IPS DF 6.9 (cell line): ENCODE measurements around the gene C2orf74.

Experiments
- DNase-seq: peaks from one replicate; pipeline ENCODE4 v3.0.0-alpha.2; 2013; ENCODE audit warnings: low read depth, low spot score
- H3K27ac ChIP-seq: one replicate; pipeline ENCODE4 v1.5.1; 2013; ENCODE audit warnings: low read length, control low read depth
- H3K27me3 ChIP-seq: 2 replicates; pipeline ENCODE4 v1.6.1; 2013; ENCODE audit warnings: mild to moderate bottlenecking, low read length; ENCODE audit not compliant: control insufficient read depth, insufficient read depth
- H3K36me3 ChIP-seq: 2 replicates; pipeline ENCODE4 v1.6.1; 2013; ENCODE audit warnings: low read length; ENCODE audit not compliant: control insufficient read depth, insufficient read depth
- H3K4me1 ChIP-seq: 2 replicates; pipeline ENCODE4 v1.6.1; 2013; ENCODE audit warnings: low read length; ENCODE audit not compliant: control insufficient read depth, insufficient read depth
- H3K4me3 ChIP-seq: 2 replicates; pipeline ENCODE4 v1.5.1; 2013; ENCODE audit warnings: mild to moderate bottlenecking, low read length
- H3K9me3 ChIP-seq: 2 replicates; pipeline ENCODE4 v1.6.1; 2013; ENCODE audit warnings: low read length, inconsistent platforms; ENCODE audit not compliant: control insufficient read depth, insufficient read depth
- whole genome bisulfite sequencing: extraction: QIAGEN DNeasy Blood & Tissue Kit; methylation state at CpG from one replicate; pipeline ENCODE4 v1.1.7; 2013; ENCODE audit warnings: mixed read lengths, missing lambda C conversion rate; ENCODE audit not compliant: insufficient read length, insufficient coverage; 5-methylcytosine and 5-hydroxymethylcytosine counted together

Gene C2orf74

GRCh38 chr2:61167579-61167978, 5.6 kb downstream of the C2orf74 start:
- H3K27ac ChIP-seq = no peak overlapping the region
- WGBS = no CpG with 5 or more reads among the region's 10 CpGs

GRCh38 chr2:61172671-61173070, 10.7 kb downstream of the C2orf74 start:
- Histone ChIP-seq H3K4me3 (no peak overlapping the region), H3K9me3 (no peaks in the 10 kb centered on the region), H3K4me1 (no peaks in the 10 kb centered on the region; the same call in 1 of the 2 replicates), H3K27me3 (no peaks in the 10 kb centered on the region; the same call in 1 of the 2 replicates), H3K27ac (no peak overlapping the region), H3K36me3 (no peaks in the 10 kb centered on the region)
- no peak for DNase-seq
- no CpG with 5 or more reads among the region's 1 CpG for WGBS

More at GRCh38 chr2:61167579-61167978, 5.6 kb downstream of the C2orf74 start:
- Histone ChIP-seq H3K4me3 (no peak overlapping the region), H3K9me3 (no peaks in the 10 kb centered on the region), H3K4me1 (no peaks in the 10 kb centered on the region), H3K27me3 (no peaks in the 10 kb centered on the region), H3K36me3 (0 out of 2 replicates have a peak, but pooled peaks cover 4% of the 10 kb centered on the region)
- DNase-seq = no peak

- H3K36me3 ChIP-seq = no peaks in the 10 kb centered on the region
- no peak for DNase-seq
- WGBS = no CpG with 5 or more reads among the region's 4 CpGs
- H3K27ac ChIP-seq = no peak overlapping the region
- no peak overlapping the region for H3K4me3 ChIP-seq
- no peaks in the 10 kb centered on the region; the same call in 1 of the 2 replicates for H3K27me3 ChIP-seq
- no peaks in the 10 kb centered on the region for H3K9me3 ChIP-seq
- no peaks in the 10 kb centered on the region; the same call in 1 of the 2 replicates for H3K4me1 ChIP-seq
Measured at GRCh38 chr2:61173116-61173515, 11.1 kb downstream of the C2orf74 start.

- WGBS = no CpG with 5 or more reads among the region's 8 CpGs
- no peak for DNase-seq
- peaks cover 1% of the 10 kb centered on the region; the same call in 1 of the 2 replicates for H3K4me1 ChIP-seq
- H3K27ac ChIP-seq = no peak overlapping the region
- H3K9me3 ChIP-seq = no peaks in the 10 kb centered on the region
- no peaks in the 10 kb centered on the region; the same call in 1 of the 2 replicates for H3K27me3 ChIP-seq
- no peak overlapping the region for H3K4me3 ChIP-seq
- 0 out of 2 replicates have a peak, but pooled peaks cover 2% of the 10 kb centered on the region for H3K36me3 ChIP-seq
Measured at GRCh38 chr2:61175036-61175435, 13.0 kb downstream of the C2orf74 start.

- DNase-seq = peak; percentile 75
- Histone ChIP-seq H3K27me3 (no peaks in the 10 kb centered on the region; the same call in 1 of the 2 replicates), H3K4me3 (peak overlapping the region; percentile 78; the same call in 1 of the 2 replicates), H3K9me3 (no peaks in the 10 kb centered on the region), H3K27ac (no peak overlapping the region), H3K4me1 (peaks cover 1% of the 10 kb centered on the region; the same call in 1 of the 2 replicates), H3K36me3 (peaks cover 9% of the 10 kb centered on the region; the same call in 1 of the 2 replicates)
- WGBS = no CpG with 5 or more reads among the region's 111 CpGs
Measured at GRCh38 chr2:61176755-61177726, 15.1 kb downstream of the C2orf74 start.

GRCh38 chr2:61177727-61178549, 15.9 kb downstream of the C2orf74 start:
- Histone ChIP-seq H3K27ac (no peak overlapping the region), H3K4me1 (peaks cover 1% of the 10 kb centered on the region; the same call in 1 of the 2 replicates), H3K9me3 (no peaks in the 10 kb centered on the region), H3K27me3 (no peaks in the 10 kb centered on the region; the same call in 1 of the 2 replicates), H3K36me3 (peaks cover 9% of the 10 kb centered on the region; the same call in 1 of the 2 replicates), H3K4me3 (peak overlapping the region; percentile 78; the same call in 1 of the 2 replicates)
- WGBS = no CpG with 5 or more reads among the region's 45 CpGs
- DNase-seq = no peak

GRCh38 chr2:61178603-61179545, 16.9 kb downstream of the C2orf74 start:
- peaks cover 1% of the 10 kb centered on the region; the same call in 1 of the 2 replicates for H3K4me1 ChIP-seq
- no CpG with 5 or more reads among the region's 22 CpGs for WGBS
- no peaks in the 10 kb centered on the region for H3K9me3 ChIP-seq
- H3K36me3 ChIP-seq = peaks cover 13% of the 10 kb centered on the region; the same call in 1 of the 2 replicates
- H3K27ac ChIP-seq = no peak overlapping the region
- no peak for DNase-seq
- H3K27me3 ChIP-seq = no peaks in the 10 kb centered on the region; the same call in 1 of the 2 replicates
- H3K4me3 ChIP-seq = no peak overlapping the region

GRCh38 chr2:61179701-61180639, 18.0 kb downstream of the C2orf74 start:
- H3K27ac ChIP-seq = no peak overlapping the region
- no peak overlapping the region for H3K4me3 ChIP-seq
- DNase-seq = no peak

More at GRCh38 chr2:61179701-61180639, 18.0 kb downstream of the C2orf74 start:
- Histone ChIP-seq H3K27me3 (no peaks in the 10 kb centered on the region; the same call in 1 of the 2 replicates), H3K4me1 (peaks cover 1% of the 10 kb centered on the region; the same call in 1 of the 2 replicates), H3K36me3 (peaks cover 16% of the 10 kb centered on the region; the same call in 1 of the 2 replicates), H3K9me3 (no peaks in the 10 kb centered on the region)
- WGBS = no CpG with 5 or more reads among the region's 14 CpGs
